HG02943 (cell line): ENCODE results near the gene MRTFA.
"Not testable (repeated sequence)": the region's sequence is repeated elsewhere in the genome, so short reads cannot be mapped to it uniquely, and the experiment has no call there.

Source experiments
- ATAC-seq: cut with Tn5 transposase; IDR thresholded peaks from one replicate; pipeline ENCODE4 v1.9.1; 2021; ENCODE audit warnings: mild to moderate bottlenecking, low read depth, moderate library complexity; ENCODE audit not compliant: unreplicated experiment

MRTFA gene

DNA sequence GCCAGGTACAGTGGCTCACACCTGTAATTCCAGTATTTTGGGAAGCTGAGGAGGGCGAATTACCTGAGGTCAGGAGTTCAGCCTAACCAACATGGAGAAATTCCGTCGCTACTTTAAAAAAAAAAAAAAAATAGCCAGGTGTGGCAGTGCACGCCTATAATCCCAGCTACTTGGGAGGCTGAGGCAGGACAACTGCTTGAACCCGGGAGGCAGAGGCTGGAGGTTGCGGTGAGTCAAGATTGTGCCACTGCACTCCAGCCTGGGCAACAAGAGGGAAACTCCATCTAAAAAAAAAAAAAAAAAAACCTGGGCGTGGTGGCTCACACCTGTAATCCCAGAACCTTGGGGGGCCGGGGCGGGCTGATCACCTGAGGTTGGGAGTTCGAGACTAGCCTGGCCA is 37.8 kb downstream of the MRTFA start:
- not testable (repeated sequence) for ATAC-seq

DNA sequence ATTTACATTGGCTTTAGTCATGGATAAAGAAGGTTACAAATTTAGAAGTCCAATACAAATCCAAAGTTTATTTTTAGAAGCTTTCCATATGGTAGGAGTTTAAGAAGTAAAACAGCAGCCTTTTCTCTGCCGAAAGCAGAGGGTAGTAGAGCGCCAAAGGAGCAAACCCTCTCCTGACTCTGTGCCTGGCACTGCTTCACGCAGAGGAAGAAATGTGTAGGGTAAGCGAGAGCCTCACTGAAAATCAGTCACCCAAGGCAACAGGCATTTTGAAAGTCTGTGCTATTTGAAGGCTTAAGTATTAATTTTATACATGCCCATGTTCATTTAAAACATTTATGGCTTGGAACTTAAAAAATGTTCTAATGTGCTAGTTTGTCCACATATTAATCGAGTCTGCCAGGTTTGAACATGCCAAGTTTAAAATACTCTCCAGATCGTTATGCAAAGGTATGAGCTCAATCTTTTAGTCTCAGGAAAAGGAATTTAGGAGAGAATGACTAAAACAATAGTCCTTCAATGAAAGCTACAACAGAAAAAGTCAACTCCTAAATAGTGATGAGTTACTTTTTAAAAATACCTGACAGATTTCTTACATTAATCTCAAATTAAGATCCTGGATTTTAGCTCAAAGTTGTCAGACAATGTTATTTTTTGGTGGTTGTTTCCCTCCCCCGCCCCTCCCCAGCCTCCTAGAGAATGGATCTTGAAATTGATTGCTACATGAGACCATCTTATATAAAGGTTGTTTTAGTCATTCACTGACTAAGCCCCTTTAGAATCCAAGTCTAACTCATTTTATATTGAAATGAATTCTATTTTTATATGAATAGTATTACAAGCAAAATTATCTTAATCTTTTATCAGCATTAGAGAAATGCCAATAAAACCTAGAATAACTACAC is 38.7 kb downstream of the MRTFA start:
- no peak for ATAC-seq

DNA sequence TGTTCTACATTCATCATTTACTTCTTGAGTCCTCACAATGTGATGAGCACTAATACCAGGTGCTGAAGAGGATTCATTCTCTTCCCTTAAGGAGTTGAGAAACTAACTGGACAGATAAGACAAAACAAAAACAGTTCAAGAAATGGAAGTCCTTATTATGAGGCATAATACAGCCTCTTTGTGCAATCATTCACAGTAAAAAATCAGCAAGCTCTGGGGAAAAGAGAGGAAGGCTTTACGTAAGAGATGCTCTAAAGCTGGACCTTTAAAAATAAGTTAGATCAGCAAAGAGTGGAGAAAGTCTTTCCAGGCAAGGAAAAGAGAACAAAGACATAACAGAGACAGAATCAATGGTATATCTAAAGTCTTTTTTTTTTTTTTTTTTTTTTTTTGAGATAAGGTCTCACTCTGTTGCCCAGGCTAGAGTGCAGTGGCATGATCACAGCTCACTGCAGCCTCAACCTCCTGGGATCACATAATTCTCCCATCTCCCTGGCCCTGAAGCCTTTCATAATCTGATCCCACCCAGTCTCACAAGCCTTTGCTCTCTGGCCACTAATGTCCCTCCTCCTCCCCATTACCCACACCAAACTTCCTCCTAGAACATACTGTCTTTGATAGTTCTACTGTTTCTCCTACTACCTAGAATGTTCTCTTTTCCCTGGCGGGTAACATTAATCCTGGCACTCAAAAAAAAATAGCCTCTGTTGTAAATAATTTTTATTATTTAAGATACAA is 40.9 kb downstream of the MRTFA start:
- no peak for ATAC-seq

GRCh38 chr22:40594924-40595323 is 41.6 kb downstream of the MRTFA start:
- ATAC-seq: no peak

DNA sequence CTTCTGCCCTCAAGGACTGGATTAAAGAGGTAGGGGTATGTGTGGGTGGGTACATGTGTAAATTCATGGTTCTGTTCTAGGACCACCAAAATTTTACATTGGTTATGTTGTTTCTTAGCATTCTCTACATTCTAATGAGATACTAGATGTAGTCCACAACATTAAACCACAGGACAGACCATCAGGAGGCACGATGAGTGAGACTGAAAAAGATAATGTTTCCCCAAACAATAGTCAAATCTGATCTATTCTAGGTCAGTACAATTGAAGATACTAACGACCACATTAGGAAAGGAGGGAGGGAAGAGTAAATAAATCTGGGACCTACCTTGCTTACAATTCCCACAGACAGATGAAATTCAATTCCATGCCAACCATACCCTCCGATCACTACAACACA is 42.2 kb downstream of the MRTFA start:
- ATAC-seq: no peak

DNA sequence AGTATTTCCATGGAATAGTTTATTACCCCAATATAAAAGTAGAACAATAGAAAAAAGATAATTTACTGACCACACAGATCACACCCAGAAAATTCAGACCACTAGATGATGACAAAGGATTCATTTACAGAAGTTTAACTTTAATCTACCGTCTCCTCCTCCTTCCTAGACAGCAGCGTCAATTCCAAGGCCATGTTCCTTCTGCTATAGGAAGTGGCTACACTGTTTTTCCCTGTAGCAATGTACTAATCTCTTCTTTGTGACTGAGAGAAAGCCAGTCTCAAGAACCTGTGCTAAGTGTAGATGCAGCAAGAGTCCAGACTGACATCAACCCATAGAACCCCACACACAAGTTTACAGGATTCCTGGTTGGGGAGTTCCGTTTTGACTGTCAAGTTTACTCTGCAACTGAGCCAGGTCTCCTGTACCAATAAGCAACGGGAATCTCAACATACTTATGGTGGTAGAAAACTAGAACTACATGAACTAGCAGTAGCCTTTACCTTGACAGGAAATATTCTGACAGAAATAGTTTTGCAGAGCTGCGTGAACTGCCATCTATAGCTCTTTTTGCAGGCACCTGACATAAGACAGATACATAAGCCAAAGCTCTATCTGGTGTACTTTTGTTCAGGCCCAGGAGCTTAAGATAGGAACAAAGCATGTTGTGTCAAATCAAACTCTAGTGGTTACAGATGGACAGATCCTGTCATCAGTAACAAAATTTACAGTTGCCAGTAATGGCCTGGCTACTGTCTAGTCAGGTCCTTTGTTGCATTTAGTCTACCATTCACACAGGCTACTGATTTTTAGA is 42.9 kb downstream of the MRTFA start:
- no peak for ATAC-seq

GRCh38 chr22:40592352-40593113 is 44.0 kb downstream of the MRTFA start:
- ATAC-seq: no peak

- ATAC-seq: no peak
Measured at GRCh38 chr22:40588726-40589125, 47.8 kb downstream of the MRTFA start.

DNA sequence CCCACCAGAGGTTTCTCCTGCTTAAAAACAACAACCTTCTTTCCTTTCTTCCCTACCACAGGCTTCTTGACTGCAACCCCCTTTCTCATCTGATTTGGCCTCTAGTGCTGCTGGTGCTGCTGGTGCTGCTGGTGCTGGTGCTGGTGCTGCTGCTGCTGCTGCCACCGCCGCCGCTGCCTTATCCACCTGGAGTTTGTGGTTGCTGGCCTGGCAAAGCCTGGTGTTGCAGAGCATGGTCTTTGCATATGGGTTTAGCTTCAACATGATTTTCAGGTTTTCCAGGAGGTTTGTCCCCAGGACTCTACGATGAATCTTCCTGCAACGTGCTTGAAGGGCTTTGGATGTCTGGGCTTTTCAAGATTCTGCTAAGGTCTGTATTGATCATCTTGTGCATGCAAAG is 49.7 kb downstream of the MRTFA start:
- no peak for ATAC-seq

DNA sequence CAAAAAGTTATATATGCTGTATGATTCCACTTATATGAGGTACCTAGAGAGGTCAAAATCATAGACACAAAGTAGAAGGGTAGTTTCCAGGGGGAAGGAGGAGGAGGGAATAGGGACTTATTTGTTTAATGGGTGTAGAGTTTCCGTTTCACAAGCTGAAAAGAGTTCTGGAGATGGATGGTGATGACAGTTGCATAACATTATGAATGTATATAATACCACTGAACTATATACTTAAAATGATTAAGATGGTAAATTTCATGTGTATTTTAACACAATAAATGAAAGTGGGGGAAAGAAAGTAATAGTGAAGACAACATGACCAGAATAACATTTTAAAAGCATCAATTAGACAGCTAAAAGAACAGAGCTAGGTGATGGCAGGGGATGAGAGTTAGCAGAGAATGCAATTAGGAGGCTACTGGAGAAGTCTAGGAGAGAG is 51.2 kb downstream of the MRTFA start:
- no peak for ATAC-seq

DNA sequence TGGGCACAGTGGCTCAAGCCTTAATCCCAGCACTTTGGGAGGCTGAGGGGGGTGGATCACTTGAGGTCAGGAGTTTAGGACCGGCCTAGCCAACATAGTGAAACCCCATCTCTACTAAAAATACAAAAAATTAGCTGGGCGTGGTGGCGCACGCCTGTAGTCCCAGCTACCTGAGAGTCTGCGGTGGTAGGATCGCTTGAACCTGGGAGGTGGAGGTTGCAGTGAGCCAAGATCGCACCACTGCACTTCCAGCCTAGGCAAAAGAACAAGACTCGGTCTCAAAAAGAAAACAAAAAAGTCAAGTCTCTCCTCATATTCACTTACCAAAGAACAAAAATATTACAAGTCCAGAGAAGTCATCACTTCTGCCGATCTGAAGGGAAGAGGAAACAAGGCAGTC is 51.8 kb downstream of the MRTFA start:
- ATAC-seq: not testable (repeated sequence)

- ATAC-seq: no peak
Measured at GRCh38 chr22:40583053-40583741, 53.3 kb downstream of the MRTFA start.

- ATAC-seq: no peak
Measured at GRCh38 chr22:40582063-40582462, 54.5 kb downstream of the MRTFA start.

DNA sequence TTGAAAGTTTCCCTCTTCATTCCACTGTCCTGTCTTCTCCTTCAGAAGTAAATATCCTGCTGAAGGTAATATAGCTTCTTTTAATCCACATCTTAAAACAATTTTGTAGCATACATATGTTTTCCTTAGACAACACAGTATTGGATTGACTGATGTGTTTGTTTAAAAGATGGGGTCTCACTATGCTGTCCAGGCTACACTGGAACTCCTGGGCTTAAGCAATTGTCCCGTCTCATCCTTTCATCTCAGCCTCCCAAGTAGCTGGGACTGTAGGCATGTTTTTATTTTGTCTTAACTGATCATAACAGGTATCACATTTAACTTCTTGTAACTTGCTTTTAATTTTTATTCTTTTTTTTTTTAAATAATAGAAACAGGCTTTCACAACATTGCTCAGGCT is 55.9 kb downstream of the MRTFA start:
- ATAC-seq: no peak

- ATAC-seq: no peak
Measured at GRCh38 chr22:40578171-40578570, 58.3 kb downstream of the MRTFA start.

DNA sequence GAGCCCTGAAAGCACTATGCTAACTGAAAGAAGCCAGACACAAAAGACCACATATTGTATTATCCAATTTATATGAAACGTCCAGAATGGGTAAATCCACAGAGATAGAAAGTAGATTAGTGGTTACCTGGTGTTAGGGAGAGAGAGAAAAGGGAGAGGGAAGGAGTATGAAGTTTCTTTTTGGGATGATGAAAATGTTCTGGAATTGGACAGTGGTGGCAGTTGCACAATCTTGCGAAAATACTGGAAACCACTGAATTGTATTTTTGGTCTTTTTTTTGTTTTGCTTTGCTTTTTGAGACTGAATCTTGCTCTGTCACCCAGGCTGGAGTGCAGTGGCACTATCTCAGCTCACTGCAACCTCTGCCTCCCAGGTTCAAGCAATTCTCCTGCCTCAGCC is 63.5 kb downstream of the MRTFA start:
- ATAC-seq: no peak

DNA sequence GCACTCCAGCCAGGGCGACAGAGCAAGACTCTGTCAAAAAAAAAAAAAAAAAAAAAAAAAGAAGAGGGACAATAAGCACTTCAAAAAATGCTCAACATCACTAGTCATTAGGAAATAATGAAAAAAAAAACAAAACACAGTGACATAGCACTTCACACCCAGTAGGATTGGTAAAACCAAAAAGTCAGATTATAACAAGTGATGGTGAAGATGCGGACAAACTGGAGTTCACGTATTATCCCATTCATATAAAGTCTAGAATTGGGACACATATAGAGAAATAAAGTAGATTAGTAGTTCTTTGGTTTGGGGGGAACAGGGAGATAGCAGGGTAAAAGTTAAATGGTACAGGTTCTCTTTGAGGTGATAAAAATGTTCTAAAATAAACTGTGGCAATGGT is 64.6 kb downstream of the MRTFA start:
- no peak for ATAC-seq

DNA sequence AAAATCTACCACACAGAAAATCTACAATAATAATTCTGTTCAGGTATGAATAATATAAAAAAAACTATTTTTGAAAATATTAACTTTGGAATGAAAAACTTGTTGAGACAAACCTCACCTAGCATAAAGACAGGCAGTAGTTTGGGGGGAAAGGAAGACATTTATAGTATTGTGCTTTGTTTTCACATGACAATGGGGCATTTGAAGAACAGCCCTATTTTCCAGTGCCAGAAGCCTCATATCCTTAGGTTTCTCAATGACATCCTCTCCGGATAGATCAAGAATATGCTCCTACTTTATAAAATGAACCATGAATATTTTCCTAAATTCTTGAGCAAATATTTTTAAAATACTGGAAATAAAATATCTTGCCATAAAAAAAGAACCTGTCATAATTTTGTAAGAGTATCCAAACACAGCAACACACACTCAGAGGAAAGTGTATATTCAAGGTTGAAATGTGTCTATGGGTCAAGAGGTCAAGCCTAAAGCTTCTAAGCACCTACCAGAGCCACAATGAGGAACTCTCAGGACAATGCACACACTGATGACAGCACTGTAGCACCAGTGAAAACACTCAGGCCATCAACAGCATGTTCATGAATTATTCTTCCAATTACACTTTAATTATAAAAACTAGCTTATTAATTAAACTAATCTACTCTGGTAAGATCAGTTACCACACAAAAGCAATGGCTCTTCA is 68.7 kb downstream of the MRTFA start:
- no peak for ATAC-seq

- ATAC-seq: no peak
Measured at GRCh38 chr22:40567106-40567505, 69.4 kb downstream of the MRTFA start.
